ENCODE data around the gene FGF19. TPM values are rescaled to one million over a fixed set of nuclear protein-coding genes. Genes with fewer than 3 reads are reported as not detected.

Gene FGF19
- total RNA-seq, 1 experiment from 2014 or later, result 7.4 TPM

GRCh38 chr11:69682221-69682620 is 21.6 kb downstream of the FGF19 start:
- no peak for DNase-seq
- WGBS (ENCODE audit: extremely low coverage, insufficient read length, low lambda C conversion rate), result no CpG with 5 or more reads among the region's 6 CpGs
- no peak overlapping the region for H4K91ac ChIP-seq (ENCODE audit: insufficient read length, low read depth, low read length)
- no peak overlapping the region for H3K4ac ChIP-seq (ENCODE audit: low read depth, low read length)
- H4K8ac ChIP-seq (replicated peaks; ENCODE audit: insufficient read length, low read depth, low read length), result no peak overlapping the region
- H3K23ac ChIP-seq (ENCODE audit: insufficient read length, low read depth, low read length), result no peak overlapping the region
- H4K5ac ChIP-seq (ENCODE audit: insufficient read length, low read depth, low read length), result no peak overlapping the region
- no peak overlapping the region for H2AK5ac ChIP-seq (ENCODE audit: insufficient read length, low read length)
- Mint-ChIP-seq H3K27ac (no peak overlapping the region), H3K4me1 (peaks cover 0 to 6% of the 10 kb centered on the region in 2 experiments; a peak in 1 of 4 replicates), H3K4me3 (no peak overlapping the region), H3K36me3 (ENCODE audit: insufficient read depth in 1 of 3, low read depth in 3 of 3) (no peaks in the 10 kb centered on the region), H3K9me3 (peaks cover 0 to 2% of the 10 kb centered on the region in 2 experiments; a peak in 3 of 5 replicates), H3K27me3 (ENCODE audit: low read depth) (peaks cover 21% of the 10 kb centered on the region)
- H3K79me2 ChIP-seq (ENCODE audit: insufficient read depth, low read length), result no peaks in the 10 kb centered on the region
- H3K18ac ChIP-seq (ENCODE audit: insufficient read length, low read depth, low read length), result no peak overlapping the region
- TF ChIP-seq CTCF (conservative IDR thresholded peaks at IDR 0.05), result no peak
- no peak overlapping the region for H3K9ac ChIP-seq (ENCODE audit: extremely low read depth, insufficient read length, low read length)
- H3K14ac ChIP-seq (ENCODE audit: insufficient read depth, low read length), result no peak overlapping the region
- H3K56ac ChIP-seq (ENCODE audit: insufficient read length, low read depth, low read length), result no peak overlapping the region
- no peaks in the 10 kb centered on the region for H3K79me1 ChIP-seq (ENCODE audit: insufficient read depth, low read depth, low read length, poor library complexity, severe bottlenecking)
- H2BK5ac ChIP-seq (ENCODE audit: insufficient read length, low read length), result no peak overlapping the region
- H2BK12ac ChIP-seq (ENCODE audit: insufficient read length, low read depth, low read length), result no peak overlapping the region
- H2BK120ac ChIP-seq (ENCODE audit: low read depth, low read length, poor library complexity, severe bottlenecking), result no peak overlapping the region
- no peaks in the 10 kb centered on the region for H3K4me1 ChIP-seq (ENCODE audit: insufficient read depth, low read length)
- peaks cover 2% of the 10 kb centered on the region for H4K20me1 ChIP-seq (ENCODE audit: control insufficient read depth, insufficient read depth, insufficient read length)
- no peak overlapping the region for H3K4me2 ChIP-seq (ENCODE audit: insufficient read depth, insufficient read length, low read length)
- no peaks in the 10 kb centered on the region for H3K9me3 ChIP-seq (ENCODE audit: control insufficient read depth, low read depth, low read length)
- H3K27ac ChIP-seq (ENCODE audit: insufficient read length, low read depth, low read length), result no peak overlapping the region
- no peaks in the 10 kb centered on the region for H3K27me3 ChIP-seq (ENCODE audit: insufficient read depth, low read length)
- H2AFZ ChIP-seq (ENCODE audit: low read length), result no peak overlapping the region
- no peak overlapping the region for H2BK15ac ChIP-seq (ENCODE audit: low read depth, low read length)
- no peak overlapping the region for H3T11ph ChIP-seq (ENCODE audit: low read length)
- H2BK20ac ChIP-seq (ENCODE audit: low read depth, low read length, poor library complexity, severe bottlenecking), result no peak overlapping the region
- H3K23me2 ChIP-seq (ENCODE audit: insufficient read length, low read depth, low read length, poor library complexity, severe bottlenecking), result no peaks in the 10 kb centered on the region
